HG03139 (cell line): ENCODE data around the gene PTCHD4.

ENCODE experiments used
- ATAC-seq: cut with Tn5 transposase; IDR thresholded peaks from one replicate; pipeline ENCODE4 v1.9.1; 2021; ENCODE audit not compliant: unreplicated experiment

The PTCHD4 gene

DNA sequence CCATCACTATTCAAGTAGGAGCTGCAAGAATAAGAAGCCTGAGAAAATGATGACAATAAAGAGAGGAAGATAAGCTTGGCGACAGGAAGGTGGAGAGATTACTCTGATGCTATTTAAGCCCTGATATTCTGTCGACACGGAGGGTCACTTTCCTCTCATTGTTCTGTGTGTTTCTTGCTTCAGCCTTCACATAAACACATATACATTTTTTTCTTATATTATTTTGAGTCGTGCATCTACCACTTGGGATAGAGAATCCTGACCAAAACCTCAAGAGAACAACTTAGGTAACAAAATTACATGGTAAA is 10.5 kb downstream of the PTCHD4 start:
- ATAC-seq: no peak

DNA sequence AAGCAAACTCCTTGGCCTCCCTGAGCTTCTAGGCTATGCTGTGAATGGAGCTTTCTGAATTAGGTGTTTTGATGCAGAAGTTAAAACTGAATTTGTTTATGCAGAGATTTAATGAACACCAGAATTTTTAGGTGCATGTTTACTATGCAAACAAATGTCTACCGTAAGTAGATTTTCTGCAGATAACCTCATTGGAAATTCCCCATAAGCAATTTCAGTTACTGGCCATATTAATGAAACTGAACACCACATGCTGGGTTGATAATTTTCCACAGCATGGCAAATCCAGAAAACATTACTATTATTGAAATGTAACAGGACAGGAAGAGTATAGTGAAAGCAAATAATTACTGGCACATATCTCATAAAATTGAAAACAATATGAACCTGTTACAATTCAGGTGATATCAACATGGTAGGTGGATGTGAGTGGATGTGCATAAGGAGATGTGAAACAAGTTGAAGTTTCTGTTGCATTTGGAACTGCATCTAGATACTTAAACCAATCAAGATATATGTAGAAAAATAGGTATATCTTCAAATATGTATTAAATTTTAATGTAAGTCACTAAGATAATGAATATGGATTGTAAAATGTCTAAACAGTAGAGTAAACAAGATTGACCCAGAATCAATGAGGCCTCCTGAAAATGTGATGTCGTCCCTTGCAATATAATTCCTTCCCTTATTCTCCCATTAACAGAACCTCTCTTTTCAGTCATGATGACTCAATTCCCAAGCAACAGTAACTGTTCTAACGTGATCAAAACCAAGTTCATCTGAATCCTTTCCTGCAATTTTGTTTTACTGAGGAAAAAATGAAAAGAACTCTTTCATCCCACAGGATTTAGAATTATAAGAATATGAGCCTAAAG is 11.0 kb downstream of the PTCHD4 start:
- no peak for ATAC-seq

DNA sequence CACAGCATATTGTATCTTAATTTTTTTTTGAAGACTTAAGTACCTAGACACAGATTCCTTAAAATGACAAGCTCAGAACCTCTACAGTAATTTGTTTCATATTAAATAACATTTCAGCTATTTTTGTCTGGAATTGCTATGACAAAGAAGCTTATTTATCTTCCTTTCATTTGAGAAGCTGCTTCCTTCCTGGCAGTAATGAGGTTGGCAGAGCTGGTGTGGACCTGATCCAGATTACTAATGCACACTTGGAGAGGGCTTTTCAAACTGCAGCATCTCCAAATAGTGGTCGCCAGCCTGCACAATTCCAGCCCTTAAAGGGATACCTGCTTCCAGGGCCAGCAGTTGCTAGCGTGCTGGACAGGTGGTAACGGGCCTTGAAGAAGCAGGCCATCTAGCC is 12.1 kb downstream of the PTCHD4 start:
- ATAC-seq: no peak

DNA sequence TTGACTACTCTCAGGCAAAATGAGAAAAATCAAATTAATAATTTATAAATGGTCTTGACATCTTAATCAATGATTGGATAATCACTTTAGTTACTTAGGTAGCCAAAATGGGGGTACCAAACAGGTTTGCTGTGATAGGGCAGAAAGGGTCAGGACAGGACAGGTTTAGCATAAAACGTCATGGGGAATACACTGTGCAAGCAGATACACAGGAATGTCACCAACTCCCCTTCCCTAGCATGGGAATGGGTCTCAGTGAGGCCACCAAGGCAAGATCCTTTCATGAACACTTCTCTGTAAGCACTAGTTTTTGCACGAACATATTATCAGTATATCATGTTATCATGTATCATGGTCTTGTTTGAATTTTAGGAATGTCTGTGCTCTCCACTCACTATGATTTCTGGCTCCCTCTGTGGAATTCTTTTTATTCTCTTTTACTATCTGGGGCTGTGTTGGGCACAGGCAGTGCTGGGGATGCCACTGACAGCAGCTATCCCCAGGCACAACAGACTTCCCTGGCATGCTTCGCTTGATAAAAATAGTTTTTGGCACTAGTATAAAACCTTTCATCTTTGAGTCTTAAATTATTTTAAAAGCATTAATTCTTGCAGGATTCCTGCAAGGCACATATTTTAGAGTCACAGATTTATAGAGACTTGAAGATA is 18.3 kb downstream of the PTCHD4 start:
- no peak for ATAC-seq

DNA sequence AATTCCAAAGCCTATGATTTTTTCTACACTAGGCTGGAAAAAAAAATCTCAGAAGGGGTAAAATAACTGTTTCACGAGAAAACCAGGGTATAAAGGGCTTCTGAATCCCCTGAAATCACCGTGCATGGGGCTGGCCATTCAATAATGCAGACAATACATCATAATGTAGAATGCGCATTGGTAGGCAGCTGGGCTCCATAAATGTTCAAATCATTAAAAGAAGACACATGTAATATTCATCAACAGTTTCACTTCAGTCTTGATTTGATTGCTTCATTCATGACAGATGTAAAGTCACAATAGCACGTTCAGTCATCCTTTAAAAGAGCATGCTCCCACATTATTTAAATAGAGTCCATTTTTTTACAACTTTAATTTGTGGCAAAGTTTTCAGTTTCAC is 20.5 kb downstream of the PTCHD4 start:
- ATAC-seq: no peak

DNA sequence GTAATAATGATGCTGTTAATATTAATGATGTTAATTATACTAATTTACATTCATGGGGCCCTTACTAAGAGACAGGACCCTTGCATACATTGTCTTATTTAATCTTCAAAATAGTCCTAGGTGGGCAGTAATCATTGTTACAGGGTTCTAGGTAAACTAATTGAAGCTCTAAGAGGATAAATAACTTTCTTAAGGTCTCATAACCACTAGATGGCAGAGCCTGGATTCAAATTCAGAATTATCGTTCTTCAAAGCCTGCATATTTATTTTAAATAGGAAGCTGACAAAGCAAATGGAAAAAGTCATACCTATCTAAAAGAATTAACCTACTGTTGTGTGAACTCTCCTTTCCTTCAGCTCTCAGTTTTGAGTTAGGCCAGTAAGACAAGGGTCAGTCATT is 23.5 kb downstream of the PTCHD4 start:
- ATAC-seq: no peak

DNA sequence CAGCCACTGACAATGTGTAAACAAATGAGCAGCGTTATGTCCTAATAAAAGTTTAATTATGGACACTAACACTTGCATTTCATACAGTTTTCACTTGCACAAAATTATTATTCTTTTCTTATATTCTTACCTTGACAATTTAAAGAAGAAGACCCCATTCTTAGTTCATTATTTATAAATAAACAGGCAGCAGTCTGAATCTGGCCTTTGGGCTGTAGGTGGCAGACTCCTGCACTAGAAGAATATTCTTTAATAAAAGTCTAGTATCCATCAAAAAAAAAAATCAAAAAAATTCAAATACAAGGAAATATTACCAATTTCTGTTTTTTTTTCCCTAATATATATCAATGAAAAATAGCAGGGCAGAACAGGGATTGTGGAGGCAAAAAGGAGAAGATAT is 24.8 kb downstream of the PTCHD4 start:
- ATAC-seq: no peak

DNA sequence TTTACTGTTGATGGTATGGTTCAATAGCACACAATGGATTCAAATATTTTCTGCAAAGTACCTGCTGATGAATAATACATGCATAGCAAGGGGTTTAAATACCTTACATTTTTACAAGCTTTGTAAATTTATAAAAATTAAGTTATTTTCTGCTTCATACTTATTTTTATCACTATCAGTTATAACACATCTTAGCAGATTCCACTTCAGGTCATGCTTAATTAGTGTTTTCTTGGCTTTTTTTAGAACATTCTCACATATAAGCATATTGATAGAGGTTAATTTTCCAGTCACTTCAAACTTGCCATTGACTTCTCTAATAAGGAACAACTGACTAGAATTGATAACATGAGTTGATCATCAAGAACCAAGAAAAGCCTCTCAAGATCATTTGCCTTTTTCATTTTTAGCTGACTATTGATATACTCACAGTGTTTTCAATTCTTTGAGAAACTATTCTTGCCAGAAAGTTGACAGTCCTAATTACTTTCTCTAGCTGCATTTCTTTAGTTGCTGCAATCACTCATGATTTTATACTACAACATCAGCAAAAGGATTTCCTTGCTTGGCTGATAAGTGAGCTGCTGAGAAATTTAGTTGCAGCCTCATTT is 25.8 kb downstream of the PTCHD4 start:
- ATAC-seq: no peak

DNA sequence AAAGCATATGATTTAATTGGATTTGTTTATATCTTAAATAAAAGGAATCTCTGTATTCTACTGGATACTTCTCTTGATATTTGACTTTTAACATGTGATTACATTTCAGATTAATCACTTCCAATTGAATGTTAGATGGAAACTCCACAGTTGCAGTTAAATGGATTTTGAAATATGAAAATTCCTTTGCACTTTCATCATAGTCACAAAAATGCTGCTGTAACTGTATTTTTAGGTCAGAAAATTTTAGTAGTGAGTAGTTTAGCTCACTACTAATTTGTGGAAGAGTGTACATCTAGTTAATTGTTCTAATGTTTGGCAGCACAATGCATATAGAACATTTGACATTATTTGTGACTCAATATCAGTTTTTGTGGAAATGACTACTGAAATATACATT is 26.8 kb downstream of the PTCHD4 start:
- ATAC-seq: no peak

DNA sequence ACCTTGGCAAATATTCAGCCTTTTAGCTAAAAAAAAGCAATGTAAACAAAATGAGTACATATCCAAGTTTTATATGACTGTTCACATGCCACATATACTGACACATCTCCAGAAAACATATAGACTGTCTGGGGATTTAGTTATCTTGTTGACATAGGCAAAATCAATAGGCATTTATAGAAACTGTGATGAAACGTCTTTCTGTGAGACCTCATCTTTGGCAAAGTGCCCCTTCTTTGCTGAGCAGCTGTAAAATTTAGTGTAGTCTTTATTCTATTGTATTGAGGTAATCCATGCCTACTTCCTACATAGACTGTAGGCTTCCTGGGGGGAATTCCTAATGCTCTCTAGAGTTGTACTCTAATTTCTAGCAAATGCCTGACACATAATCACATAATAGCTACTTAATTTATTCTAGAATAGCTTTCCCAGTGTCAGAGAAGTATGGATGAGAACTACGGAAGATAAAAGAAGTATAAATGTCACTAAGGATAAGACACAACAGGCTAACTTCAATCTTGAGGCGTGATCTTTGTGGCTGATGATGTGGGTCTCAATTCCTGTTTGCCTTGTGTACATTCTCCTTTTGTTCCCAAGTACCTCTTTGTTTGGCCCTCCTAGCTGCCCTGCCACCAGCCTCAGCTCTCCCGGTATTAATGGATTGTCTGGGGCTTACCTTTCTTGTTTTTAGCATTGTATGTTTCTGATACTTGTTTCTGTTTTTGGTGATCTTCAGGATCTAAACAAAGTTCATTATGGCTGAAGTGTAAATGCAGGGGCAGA is 30.6 kb downstream of the PTCHD4 start:
- no peak for ATAC-seq

DNA sequence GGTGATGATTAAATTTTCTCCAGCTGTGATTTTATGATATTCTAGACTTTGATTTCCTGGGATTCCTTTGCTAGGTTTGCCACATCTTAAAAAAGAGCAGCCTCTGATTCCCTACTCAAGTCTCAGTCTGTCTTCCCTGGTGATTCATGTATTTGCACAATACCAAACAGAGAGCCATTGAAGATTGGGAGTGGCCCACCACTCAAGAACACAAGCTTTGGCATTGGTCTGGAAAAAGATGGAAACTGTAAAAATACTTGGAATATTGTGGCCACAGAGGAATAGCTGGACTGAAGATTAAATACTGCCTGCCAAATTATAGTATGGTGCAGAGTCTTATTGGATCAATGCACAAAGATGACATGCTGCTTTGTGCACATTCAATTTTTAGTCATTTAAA is 32.9 kb downstream of the PTCHD4 start:
- no peak for ATAC-seq

DNA sequence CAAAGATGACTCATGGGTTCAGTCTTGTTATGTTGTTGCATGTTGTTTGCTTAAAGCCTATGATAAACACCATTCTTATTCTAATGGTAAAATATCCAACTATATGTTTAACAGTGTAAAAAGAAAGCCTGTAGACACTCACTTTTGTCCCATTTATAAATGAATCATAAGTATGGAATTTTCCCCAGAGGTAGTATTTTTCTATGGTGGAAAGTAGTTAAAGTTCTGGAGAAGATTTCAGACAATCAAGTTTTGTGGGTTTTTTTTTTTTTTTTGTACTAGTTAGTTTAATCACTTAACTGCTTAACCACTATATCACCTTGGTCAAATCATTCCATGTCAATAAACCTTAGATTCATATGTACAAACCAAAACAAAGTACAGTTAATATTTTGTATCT is 35.8 kb downstream of the PTCHD4 start:
- no peak for ATAC-seq

DNA sequence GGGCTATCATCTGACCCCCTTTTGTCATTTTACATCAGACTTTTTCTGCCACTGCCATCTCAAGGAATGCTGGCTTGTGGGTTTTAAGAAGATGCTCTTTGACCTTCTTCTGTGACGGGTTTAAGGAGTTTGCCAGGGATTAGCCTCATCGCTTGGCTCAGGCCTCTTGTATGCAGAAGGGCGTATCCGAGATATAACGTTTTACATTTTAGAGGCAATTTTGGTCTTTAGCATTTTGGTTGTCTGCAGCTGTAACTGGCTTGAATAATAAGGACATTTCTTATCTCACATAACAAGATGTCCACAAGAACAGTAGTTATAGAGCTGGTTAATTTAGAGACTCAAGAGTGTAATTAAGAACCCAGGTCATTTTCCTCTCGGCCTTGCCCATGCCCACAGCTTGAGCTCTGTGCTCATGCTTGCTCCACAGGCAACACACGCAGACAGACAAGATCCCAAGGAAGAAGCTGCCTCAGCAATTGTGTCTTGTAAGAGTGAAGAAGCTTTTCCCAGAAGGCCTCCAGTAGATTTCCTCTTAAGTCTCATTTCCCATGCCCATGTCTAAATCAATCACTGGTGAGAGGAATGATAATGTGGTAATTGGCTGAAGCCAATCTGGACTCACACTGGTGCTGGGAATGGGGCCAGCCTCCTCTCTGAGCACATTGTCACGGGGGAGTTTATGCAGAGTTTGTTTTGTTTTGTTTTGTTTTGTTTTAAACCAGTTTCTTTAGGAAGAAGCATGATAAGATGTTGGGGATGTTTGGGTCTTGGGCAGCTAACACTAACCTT is 36.8 kb downstream of the PTCHD4 start:
- ATAC-seq: no peak

DNA sequence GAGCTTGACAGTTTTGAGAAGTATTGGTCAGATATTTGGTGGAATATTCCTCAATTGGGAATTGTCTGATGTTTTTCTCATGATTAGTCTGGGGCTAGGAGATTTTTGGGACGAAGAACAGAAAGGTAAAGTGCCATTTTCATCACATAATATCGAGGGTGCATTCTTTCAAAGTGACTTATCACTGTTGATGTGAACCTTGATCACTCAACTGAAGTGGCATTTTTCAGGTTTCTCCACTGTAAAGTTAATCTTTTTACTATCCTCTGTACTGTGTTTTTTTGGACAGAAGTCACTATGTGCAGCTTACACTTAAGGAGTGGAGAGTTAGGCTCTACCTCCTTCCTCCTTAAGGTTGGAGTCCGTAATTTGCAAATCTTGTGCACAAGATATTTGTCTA is 39.2 kb downstream of the PTCHD4 start:
- ATAC-seq: no peak

DNA sequence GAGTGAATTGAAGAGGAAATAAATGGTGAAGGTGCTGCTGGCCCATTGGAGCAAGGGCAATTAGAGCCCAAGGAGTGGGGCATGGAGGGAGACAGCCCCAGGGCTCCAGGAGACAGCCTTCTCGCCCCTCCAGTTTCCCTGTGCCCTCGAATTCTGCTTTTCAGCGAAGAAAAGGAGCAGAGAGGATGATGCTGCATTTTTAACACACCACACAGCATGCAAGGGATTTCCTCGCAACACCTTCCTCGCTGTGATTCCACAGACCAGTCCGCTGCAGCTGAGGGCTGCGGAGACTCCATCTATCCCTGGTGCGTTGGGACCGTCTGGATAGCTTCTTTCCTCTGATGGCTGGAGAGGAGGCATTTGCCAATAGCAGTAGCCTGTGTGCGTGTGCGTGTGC is 41.7 kb downstream of the PTCHD4 start:
- ATAC-seq: no peak

DNA sequence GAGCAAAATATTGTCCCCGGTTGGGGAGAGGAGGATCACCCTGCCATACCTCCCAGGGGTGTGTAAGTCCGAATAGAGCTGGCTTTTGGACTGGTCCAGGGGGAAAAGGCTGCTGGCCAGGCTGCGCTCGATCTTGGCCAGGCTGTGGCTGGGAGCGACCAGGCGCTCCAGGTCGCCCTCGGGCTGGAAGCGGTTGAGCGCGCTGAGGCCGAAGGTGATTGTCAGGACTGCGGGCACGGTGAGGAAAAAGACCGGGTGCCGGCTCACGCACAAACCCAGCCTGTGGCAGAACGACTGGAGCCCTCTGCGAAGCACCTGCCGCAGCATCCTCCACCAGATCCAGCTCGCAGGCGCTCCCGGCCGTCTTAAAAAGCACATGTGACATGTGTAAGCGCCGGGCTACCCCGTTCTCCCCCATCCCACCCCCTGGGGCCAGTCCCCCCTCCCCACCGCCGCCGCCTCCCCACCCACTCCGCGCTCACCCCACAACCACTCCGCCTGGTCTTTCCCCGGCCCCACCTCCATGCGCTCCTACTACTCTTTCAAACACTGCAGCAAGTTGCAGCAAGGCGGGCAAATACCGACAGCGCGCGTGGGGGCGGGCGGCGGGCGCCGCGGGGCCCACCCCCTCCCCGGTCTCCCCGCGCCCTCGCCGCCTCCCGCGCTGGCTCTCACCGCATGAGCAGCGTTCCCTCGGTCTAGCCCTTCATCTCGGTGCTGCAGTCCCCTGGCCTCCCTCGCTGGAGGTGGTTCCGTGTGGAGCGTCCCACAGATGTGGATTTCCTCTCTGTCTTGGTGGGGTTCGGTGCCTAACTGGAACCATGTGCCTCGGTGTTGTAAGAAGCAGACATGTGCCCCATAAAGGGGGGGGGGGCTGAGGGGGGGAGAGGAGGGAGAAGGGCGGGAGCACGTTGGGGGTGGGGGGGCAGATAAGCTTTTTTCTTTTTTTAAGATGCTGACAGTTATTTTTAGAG is 42.4 kb downstream of the PTCHD4 start:
- no peak for ATAC-seq

DNA sequence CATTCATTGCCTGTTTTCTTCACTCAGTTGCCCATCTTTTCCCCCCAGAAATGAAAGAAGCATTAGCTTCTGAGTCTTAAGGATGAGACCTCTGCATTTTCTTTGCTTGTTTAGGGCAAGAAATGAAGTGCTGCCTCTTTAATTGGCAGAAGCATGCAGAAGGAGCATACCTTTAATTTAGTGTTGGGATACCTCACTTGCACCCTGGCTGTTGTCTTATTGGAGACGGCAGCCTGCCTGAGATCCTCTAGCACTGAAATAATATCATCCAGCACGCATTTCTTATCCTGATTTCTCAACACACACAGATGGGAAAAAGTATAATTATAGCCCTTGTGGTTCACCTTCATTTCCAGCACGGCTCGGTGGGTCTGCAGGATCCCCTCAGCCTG is 43.1 kb downstream of the PTCHD4 start:
- ATAC-seq: no peak

DNA sequence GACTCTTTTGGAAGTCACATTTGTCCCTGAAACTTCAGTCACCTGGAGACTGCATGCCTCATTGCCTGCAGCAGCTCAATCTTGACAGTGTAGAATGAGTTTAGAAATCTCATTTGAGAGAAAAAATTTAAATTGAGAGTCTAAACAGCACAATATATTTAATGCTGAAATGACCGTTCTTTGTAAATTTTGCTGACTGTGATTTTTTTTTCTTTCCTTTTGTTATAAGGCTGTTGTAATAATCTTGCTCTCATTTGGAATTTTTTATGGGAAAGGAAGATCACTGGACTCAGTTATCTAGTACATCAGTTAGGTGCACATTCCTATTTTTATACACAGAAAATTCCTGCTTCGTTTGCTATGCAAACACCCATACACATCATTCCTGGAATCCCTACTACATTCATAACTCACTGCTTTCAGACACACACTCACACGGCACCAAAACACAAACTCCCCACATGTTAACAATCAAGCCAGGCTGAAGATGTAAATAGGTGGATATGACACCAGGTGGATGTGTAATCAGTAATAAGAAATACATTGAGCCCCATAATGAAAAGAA is 43.8 kb downstream of the PTCHD4 start:
- no peak for ATAC-seq

DNA sequence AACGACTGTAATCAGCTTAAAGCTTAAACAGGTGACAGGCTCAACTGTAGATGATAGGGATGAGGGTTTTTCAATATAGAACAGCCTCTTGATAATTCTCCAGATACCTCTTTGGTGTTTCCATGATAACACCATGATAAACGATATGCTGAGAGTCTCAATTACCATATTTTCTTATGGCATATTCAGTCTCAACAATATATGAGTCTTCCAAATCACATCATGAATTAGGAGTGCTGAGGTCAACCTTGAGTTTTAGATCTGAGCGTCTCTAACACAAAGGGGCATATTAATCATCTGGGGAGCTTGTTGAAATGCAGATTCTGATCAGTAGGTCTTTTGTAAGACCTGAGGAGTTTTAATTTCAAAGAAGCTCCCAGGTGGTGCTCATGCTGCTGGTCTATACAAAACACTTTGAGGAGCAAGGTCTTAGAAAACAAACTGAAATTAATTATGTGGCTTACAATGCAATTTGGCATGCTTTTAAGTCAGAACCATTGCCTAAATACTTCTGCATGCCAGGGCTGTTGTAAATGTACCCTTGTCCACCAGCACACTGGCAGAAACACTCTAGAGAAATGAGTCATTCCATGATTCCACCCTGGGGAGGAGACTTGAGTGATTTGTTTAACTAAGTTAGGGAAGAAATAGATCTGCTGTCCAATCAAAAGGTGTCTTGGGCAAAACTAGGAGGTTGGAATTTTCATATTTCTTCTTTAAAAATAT is 49.6 kb downstream of the PTCHD4 start:
- no peak for ATAC-seq
